Measurements from ENCODE around the gene LIN52.

Gene LIN52

GRCh38 chr14:74195623-74196022, 110.9 kb downstream of the LIN52 start:
- DNase-seq = no peak

DNA sequence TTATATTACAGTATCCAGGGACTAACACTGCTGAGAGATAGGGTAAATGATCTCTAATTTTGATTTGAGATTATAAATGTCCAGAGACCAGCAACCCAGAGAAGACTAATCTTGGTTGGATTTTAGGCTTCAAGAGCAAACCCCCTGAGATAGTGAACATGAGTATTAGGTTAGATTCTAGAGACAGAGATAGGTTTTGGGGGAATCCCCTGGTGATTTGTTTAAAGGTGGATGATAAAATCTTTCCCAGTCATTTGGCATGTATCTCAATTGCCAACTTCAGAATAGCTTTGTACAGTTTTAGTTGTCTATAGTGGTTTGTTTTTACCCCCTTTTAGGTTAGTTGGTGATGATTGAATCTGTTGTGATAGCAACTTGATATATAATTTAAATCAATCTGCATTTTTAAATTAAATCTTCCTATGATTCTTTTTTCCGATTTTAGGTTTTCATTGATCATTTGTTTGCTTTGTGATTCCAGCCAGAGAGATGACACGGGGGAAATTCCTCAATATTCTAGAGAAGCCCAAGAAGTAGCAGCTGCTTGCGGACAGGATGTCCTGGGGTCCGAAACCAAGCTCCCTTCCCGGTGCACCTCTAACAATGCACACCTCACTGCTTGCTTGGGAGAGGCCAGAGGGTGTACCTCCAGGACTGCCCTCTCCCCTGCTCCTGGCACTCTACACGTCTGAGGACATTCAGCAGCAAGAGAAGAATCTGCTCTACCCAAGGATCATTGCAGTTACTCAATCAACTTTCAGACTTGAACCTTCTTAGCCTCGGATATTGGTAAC, 113.9 kb downstream of the LIN52 start:
- DNase-seq = no peak

GRCh38 chr14:74202113-74202512, 117.4 kb downstream of the LIN52 start:
- DNase-seq = no peak

DNA sequence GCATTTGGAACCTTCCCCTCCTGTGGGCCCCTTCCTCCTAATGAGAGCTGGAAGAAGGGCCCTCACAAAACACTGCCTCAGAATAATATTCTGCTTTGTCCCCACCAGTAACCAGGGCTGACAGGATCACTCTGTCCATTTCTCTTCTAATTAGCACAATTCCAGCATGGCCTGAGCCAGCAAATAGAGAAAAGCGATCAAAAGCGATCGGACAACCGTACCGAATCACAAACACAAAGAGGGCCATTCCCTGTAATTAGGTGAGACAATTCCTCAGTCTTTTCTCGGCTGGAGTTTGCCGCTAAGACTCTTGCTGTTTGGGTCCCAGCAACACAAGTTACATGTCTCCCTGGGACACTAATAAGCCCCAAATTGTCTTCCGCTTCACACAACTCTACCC, 118.9 kb downstream of the LIN52 start:
- DNase-seq = no peak

- DNase-seq = no peak
Measured at GRCh38 chr14:74204491-74204890, 119.7 kb downstream of the LIN52 start.

DNA sequence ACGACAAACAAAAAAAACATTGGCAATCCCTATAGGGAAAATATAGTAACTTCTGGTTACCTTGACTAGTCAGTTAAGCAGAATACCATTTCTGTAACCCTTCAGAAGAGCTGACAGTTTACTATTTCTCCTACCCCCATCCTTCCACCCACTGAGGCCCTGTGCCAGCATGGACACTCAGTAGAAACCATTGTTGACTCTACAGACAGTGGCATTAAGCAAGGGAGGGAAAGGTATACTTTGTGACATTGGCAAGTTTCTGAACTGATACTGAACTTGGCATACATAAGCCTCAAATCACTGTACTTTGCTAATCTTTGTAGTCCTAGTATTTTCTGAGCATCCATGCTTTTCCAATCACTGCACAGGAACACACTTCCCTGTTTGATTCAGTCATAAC, 121.1 kb downstream of the LIN52 start:
- no peak for DNase-seq

- no peak for DNase-seq
Measured at GRCh38 chr14:74207943-74208342, 123.2 kb downstream of the LIN52 start.

- DNase-seq = no peak
Measured at GRCh38 chr14:74208642-74209041, 123.9 kb downstream of the LIN52 start.

DNA sequence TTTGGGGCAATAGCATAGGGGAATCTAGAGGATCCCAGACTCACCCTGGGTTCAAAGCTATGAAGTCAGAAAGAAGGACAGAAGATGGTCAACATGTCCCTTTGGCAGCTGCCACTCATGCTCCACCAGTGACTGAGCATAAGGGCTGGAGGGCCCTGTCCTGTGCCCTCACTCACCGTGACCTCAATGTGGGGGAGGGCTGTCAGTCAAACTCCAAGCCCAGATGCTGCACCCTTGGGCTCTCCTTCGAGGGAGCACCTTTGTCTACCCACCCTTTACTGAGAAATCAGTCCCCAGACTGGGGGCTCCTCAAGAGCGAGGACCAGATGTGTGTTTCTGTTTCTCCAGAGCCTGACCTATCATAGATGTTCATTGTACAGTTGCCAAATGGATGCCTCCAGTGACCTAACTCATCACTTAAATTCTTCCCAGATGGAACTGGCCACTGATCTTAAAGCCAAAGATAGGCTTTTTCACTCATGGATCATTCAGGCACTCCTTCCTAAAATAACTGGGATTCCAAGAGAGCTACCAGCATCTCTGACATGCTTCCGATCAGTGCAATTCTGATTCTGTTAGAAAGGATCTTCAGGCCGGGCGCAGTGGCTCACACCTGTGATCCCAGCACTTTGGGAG, 127.3 kb downstream of the LIN52 start:
- no peak for DNase-seq

- DNase-seq = no peak
Measured at GRCh38 chr14:74213907-74214803, 129.4 kb downstream of the LIN52 start.

- DNase-seq = no peak
Measured at GRCh38 chr14:74216671-74217070, 131.9 kb downstream of the LIN52 start.

GRCh38 chr14:74217672-74218448, 133.1 kb downstream of the LIN52 start:
- peak; percentile 52 for DNase-seq

- DNase-seq = no peak
Measured at GRCh38 chr14:74218462-74218861, 133.7 kb downstream of the LIN52 start.

DNA sequence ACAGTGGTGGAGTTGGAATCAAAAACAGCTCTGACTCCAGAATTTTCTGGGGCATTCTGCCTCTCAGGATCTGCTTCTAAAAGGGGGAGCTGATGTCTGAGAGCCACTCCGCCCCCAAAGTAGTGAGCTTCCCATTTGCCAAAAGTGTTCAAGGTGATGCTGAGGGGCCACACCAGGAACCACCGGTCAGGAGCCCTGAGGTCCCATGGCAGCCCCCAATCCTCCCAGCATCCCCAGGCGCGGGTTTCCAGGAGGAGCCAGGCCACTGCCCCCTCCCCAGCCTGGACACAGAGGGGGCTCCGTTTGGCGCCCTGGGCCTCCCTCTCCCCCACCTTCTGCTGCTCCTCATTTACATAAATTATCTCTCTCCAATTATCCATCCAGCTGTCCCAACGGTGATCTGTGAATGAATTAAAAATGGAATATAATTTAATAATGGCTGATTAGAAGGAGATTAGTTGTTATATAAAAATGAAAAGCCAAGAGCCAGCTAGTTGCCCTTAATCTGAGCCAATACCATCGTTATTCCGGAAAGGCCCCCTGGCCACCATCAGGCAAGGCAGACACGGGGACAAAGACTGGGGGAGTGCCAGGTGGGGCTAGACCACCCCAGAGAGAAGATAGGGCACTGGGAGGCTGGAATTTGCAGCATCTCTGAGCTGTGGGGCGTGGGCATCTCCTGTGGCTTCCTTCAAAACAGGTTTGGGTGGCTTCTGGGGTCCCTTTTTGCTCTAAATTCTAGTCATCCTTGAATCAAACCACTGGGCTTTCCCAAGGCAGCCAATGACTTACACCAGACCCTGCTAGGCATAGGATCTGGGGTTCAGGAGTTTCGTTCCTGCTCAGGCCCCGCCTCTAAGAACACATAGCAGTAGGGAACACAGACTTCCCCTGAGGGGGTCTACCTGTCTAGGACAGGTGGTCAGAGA, 134.8 kb downstream of the LIN52 start:
- DNase-seq = no peak

- no peak for DNase-seq
Measured at GRCh38 chr14:74220991-74221390, 136.2 kb downstream of the LIN52 start.

DNA sequence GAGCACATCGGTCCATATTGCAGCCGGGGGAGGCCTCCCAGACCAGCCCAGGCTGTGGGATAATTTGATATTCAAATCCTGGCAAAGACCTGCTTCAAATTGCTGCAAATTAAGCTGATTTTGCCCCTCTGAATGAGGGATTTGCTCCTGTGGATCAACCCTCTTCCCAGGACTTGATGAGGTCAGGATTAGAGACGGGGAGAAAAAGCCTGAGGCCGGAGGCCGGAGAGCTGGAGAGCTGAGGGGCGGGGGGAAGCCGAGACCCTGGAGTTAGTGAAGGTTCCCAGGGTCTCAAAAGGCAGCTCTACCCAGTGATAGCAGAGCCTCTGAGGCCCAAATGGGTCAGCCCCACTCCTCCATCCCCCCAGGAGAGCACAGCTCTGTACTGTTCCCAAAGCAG, 137.0 kb downstream of the LIN52 start:
- DNase-seq = no peak

DNA sequence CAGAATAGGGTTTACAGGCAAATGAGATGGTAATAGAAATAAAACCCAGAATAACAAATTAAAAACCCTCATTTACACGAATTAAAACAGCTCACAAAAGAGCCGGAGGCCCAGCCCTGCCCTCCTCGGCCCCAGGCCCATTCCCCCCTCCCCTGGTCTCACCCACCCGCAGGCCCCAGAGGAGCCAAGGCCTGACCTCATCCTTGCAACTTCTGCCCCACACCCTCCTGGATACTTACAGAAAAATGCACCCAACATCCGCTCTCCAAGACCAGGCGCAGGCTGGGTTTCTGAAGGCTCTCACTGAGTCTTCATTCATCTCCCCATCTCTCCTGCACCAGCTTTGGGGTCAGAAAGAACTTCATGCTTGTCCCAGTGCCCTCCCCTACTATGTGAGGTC, 138.3 kb downstream of the LIN52 start:
- DNase-seq = no peak

DNA sequence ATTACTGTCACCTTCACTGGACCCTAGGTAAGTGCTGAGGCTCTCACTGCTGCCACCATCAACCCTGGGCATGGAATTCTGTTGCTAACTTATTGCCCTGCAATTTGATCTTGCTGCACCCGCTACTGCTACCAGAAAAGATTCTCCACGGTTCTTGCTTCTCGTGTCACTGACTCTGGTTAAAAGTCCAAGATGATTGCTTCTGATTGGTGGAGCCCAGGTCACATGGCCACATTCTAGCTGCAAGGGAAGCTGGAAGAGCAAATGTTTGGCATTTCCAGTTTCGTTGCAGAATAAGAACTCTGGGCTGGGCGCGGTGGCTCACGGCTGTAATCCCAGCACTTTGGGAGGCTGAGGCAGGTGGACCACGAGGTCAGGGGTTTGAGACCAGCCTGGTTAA, 147.0 kb downstream of the LIN52 start:
- DNase-seq = no peak

DNA sequence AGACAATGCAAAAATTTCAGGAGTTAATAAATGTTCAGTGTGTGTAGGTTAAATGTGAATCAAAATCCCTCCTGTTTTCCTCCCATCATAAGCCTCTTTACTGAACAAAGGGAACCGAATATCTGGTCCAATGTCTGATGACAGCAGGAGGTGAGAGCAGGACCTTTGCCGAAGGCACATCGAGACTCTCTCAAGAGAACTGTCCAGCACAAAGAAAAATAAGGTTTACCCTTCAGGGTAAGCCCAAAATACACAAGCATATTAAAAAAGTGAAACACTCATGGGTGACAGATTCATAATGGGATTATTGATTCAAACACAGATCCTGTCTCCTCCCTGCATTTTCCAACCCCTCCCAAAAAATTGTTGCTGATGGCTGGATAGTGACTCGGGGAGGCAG, 150.3 kb downstream of the LIN52 start:
- no peak for DNase-seq

DNA sequence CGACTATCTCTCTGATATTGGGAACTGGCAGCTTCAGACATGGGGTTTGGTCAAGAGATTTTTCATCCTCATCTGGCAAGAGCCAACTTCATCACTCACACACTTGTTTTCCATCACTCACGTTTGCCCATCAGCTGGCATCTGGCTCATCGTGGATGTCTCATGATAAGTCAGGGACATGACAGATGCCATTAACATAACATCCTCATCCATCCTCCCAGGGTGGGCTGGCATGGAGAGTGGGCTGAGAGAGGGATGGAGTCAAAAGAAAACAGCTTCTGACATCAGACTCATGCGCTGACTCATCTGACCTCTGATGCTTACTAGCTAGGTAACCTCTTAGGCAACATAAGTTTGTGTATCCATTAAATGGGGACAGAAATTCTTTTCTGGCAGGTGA, 152.7 kb downstream of the LIN52 start:
- DNase-seq = no peak

- no peak for DNase-seq
Measured at GRCh38 chr14:74238974-74239847, 154.5 kb downstream of the LIN52 start, which contains the start of gene VSX2. Gene VSX2 (plus strand): TSS chr14:74239449. CDS start chr14:74239562, 113 bp downstream.
